ENCODE data around the gene TTLL10.

The TTLL10 gene

GRCh38 chr1:1157914-1158710 is 15.6 kb upstream of the TTLL10 start:
- no peak for DNase-seq (ENCODE audit: low read depth in 2 of 2)

GRCh38 chr1:1160281-1160930 is 13.3 kb upstream of the TTLL10 start:
- DNase-seq (ENCODE audit: low read depth in 2 of 2) = no peak

- no peak for DNase-seq (ENCODE audit: low read depth in 2 of 2)
Measured at GRCh38 chr1:1161078-1161682, 12.5 kb upstream of the TTLL10 start.

GRCh38 chr1:1161683-1162079 is 12.0 kb upstream of the TTLL10 start:
- no peak for DNase-seq (ENCODE audit: low read depth in 2 of 2)

- no peak for DNase-seq (ENCODE audit: low read depth in 2 of 2)
Measured at GRCh38 chr1:1162597-1163537, 10.8 kb upstream of the TTLL10 start.

GRCh38 chr1:1163538-1164070 is 10.1 kb upstream of the TTLL10 start:
- DNase-seq (ENCODE audit: low read depth in 2 of 2) = no peak

- DNase-seq (ENCODE audit: low read depth in 2 of 2) = no peak
Measured at GRCh38 chr1:1164361-1164700, 9.3 kb upstream of the TTLL10 start.

- DNase-seq (ENCODE audit: low read depth in 2 of 2) = no peak
Measured at GRCh38 chr1:1164701-1165451, 8.8 kb upstream of the TTLL10 start.

- no peak for DNase-seq (ENCODE audit: low read depth in 2 of 2)
Measured at GRCh38 chr1:1165485-1165884, 8.2 kb upstream of the TTLL10 start.

- DNase-seq (ENCODE audit: low read depth in 2 of 2) = no peak
Measured at GRCh38 chr1:1165900-1166421, 7.7 kb upstream of the TTLL10 start.

- no peak for DNase-seq (ENCODE audit: low read depth in 2 of 2)
Measured at GRCh38 chr1:1166642-1167397, 6.9 kb upstream of the TTLL10 start.

GRCh38 chr1:1167398-1167821 is 6.3 kb upstream of the TTLL10 start:
- DNase-seq (ENCODE audit: low read depth in 2 of 2) = no peak

GRCh38 chr1:1167841-1168450 is 5.7 kb upstream of the TTLL10 start:
- no peak for DNase-seq (ENCODE audit: low read depth in 2 of 2)

- no peak for DNase-seq (ENCODE audit: low read depth in 2 of 2)
Measured at GRCh38 chr1:1168451-1169411, 4.9 kb upstream of the TTLL10 start.

GRCh38 chr1:1169429-1170214 is 4.1 kb upstream of the TTLL10 start:
- DNase-seq (ENCODE audit: low read depth in 2 of 2) = no peak

GRCh38 chr1:1170215-1171091 is 3.2 kb upstream of the TTLL10 start:
- no peak for DNase-seq (ENCODE audit: low read depth in 2 of 2)

- no peak for DNase-seq (ENCODE audit: low read depth in 2 of 2)
Measured at GRCh38 chr1:1171161-1171545, 2.5 kb upstream of the TTLL10 start.

Data from stimulated activated CD8-positive, alpha-beta memory T cell treated with anti-CD3 and anti-CD28 coated beads, Interleukin-7, amount 100 ng/mL, for 1 hour (primary cell).